Measurements from ENCODE around the gene FAM167B.

GRCh38 chr1:32240140-32240951 is 6.7 kb upstream of the FAM167B start:
- TF ChIP-seq CTCF (IDR thresholded peaks at IDR 0.05; ENCODE audit: borderline replicate concordance, extremely low read depth, low read length, poor library complexity, severe bottlenecking), result no peak
- TF ChIP-seq EZH2 (IDR thresholded peaks at IDR 0.05; ENCODE audit: borderline replicate concordance, low read depth, low read length, severe bottlenecking), result no peak

Measured in DND-41 (cell line).